ENCODE measurements around the gene NAALADL2. TPM values are rescaled to one million over a fixed set of nuclear protein-coding genes. Genes with fewer than 3 reads are reported as not detected.

Gene NAALADL2
- total and polyA plus RNA-seq, 2 donors (not counting 3 experiments of a cell fraction or from before 2014, with no cell fraction given): 1.1 to 4.0 TPM

- H3K27me3 ChIP-seq (ENCODE audit: control insufficient read depth in 2 of 2, insufficient read depth in 2 of 2, low read length in 2 of 2): no peaks in the 10 kb centered on the region
- H3K9ac ChIP-seq (replicated peaks; ENCODE audit: extremely low read depth, insufficient read depth, low read length): no peak overlapping the region
- POLR2A ChIA-PET: no interaction called here
- H3K9me1 ChIP-seq (replicated peaks; ENCODE audit: control insufficient read depth, extremely low read depth, insufficient read depth, low read length): no peaks in the 10 kb centered on the region
- no peaks in the 10 kb centered on the region for H3K79me2 ChIP-seq (ENCODE audit: control insufficient read depth, insufficient read depth, low read length)
- TF ChIP-seq MAX (IDR thresholded peaks at IDR 0.05; ENCODE audit: insufficient read depth, insufficient read length) (no peak), GATA2 (IDR thresholded peaks at IDR 0.05; ENCODE audit: insufficient read depth, insufficient read length, low read depth, low read length) (no peak), POLR2A (IDR thresholded peaks at IDR 0.05; ENCODE audit: low read depth, low read length) (no peak), EZH2 (IDR thresholded peaks at IDR 0.05; ENCODE audit: borderline replicate concordance, low read depth, low read length, severe bottlenecking) (no peak), FOS (IDR thresholded peaks at IDR 0.05; ENCODE audit: borderline replicate concordance, insufficient read depth, low read length) (no peak), JUN (IDR thresholded peaks at IDR 0.05; ENCODE audit: borderline replicate concordance, insufficient read depth, insufficient read length, low read depth) (no peak), CTCF (IDR thresholded peaks at IDR 0.05; ENCODE audit: extremely low read depth in 1 of 2, insufficient read depth in 1 of 2, low read depth in 1 of 2, low read length in 2 of 2) (no peak), POLR2AphosphoS5 (IDR thresholded peaks at IDR 0.05; ENCODE audit: insufficient read depth, low read depth, low read length) (no peak), MYC (IDR thresholded peaks at IDR 0.05; ENCODE audit: low read depth, low read length) (no peak)
- no peak overlapping the region for H2AFZ ChIP-seq (ENCODE audit: low read depth, low read length)
- FAIRE-seq (peak; percentile 28), DNase-seq (ENCODE audit: low read depth, low spot score) (peak; percentile 23)
- no peaks in the 10 kb centered on the region for H3K9me3 ChIP-seq (replicated peaks; ENCODE audit: control insufficient read depth, insufficient read depth, low read length)
- intact Hi-C loops (cut with micrococcal nuclease): no loop called here
- dilution Hi-C loops (cut with MboI; ENCODE audit: extremely low pct_ligation_motif_present, low sequenced_read_pairs): no loop called here
- no peaks in the 10 kb centered on the region for H3K4me1 ChIP-seq (ENCODE audit: control insufficient read depth, extremely low read depth, insufficient read depth, low read length)
- no peak overlapping the region for H3K27ac ChIP-seq (ENCODE audit: insufficient read depth, low read depth, low read length)
- no peak overlapping the region for H3K4me2 ChIP-seq (ENCODE audit: insufficient read depth, low read length)
- BruUV-seq (replicated peaks): no TSS peak
- H3K36me3 ChIP-seq (ENCODE audit: control insufficient read depth in 2 of 2, extremely low read depth in 1 of 2, insufficient read depth in 2 of 2, low read length in 2 of 2): no peaks in the 10 kb centered on the region
- CTCF ChIA-PET: no interaction called here
- H3K4me3 ChIP-seq (replicated peaks in 1 of 3; ENCODE audit: insufficient read depth in 1 of 3, low read depth in 1 of 3, low read length in 3 of 3): no peak overlapping the region
- H4K20me1 ChIP-seq (replicated peaks; ENCODE audit: control insufficient read depth, extremely low read depth, insufficient read depth, low read length): no peaks in the 10 kb centered on the region
Measured at GRCh38 chr3:175304404-175304803, 445.3 kb downstream of the NAALADL2 start.

Data from endothelial cell of umbilical vein (primary cell).